Small intestine (tissue), 7 donors: ENCODE data around the gene GLE1. TPM values are rescaled to one million over a fixed set of nuclear protein-coding genes. Genes with fewer than 3 reads are reported as not detected.
A peak's percentile ranks its signal among the peaks of the same experiment; 100 is the strongest.

ENCODE experiments used
- DNase-seq, 2 donors: peaks; one replicate each; pipeline versions ENCODE4 v3.0.0 to v3.0.0-alpha.2; 2013
- FAIRE-seq: peaks from 2 replicates; lab custom pipeline; 2012; peaks lifted over from hg19 to GRCh38; lab: Jason Lieb, UNC
- H3K27ac ChIP-seq, 3 donors: one replicate each; pipeline ENCODE4 v1.5.1; 2013; ENCODE audit warnings: low read length in 2 of 3, mild to moderate bottlenecking in 2 of 3, control low read depth in 1 of 3, inconsistent platforms in 1 of 3, low read depth in 1 of 3, moderate library complexity in 1 of 3
- H3K27me3 ChIP-seq, 3 donors: one replicate each; pipeline ENCODE4 v1.6.1; 2013; ENCODE audit warnings: low read length in 3 of 3, inconsistent platforms in 1 of 3; ENCODE audit not compliant: control insufficient read depth in 3 of 3, insufficient read depth in 3 of 3
- H3K36me3 ChIP-seq, 3 donors: one replicate each; pipeline ENCODE4 v1.6.1; 2013; ENCODE audit warnings: low read length in 3 of 3, inconsistent platforms in 1 of 3, low read depth in 1 of 3, mild to moderate bottlenecking in 1 of 3, moderate library complexity in 1 of 3; ENCODE audit not compliant: control insufficient read depth in 3 of 3, insufficient read depth in 2 of 3
- H3K4me1 ChIP-seq, 3 donors: one replicate each; pipeline ENCODE4 v1.6.1; 2013; ENCODE audit warnings: low read length in 2 of 3, inconsistent platforms in 1 of 3, low read depth in 1 of 3, mild to moderate bottlenecking in 1 of 3, moderate library complexity in 1 of 3; ENCODE audit not compliant: control insufficient read depth in 3 of 3, insufficient read depth in 2 of 3
- H3K4me3 ChIP-seq, 3 donors: one replicate each; pipeline ENCODE4 v1.5.1; 2013; ENCODE audit warnings: low read length in 3 of 3, control low read depth in 1 of 3, inconsistent platforms in 1 of 3, low read depth in 1 of 3, mild to moderate bottlenecking in 1 of 3, moderate library complexity in 1 of 3
- H3K9me3 ChIP-seq, 2 donors: one replicate each; pipeline ENCODE4 v1.6.1; 2013; ENCODE audit warnings: low read depth in 1 of 2, low read length in 1 of 2; ENCODE audit not compliant: control insufficient read depth in 2 of 2, insufficient read depth in 1 of 2
- WGBS, 3 donors: extraction: QIAGEN DNeasy Blood & Tissue Kit; methylation state at CpG; one replicate each; pipeline ENCODE4 v1.1.7; 2013; 5-methylcytosine and 5-hydroxymethylcytosine counted together
- polyA plus RNA-seq, 4 donors: library from polyadenylated mRNA; stranded (reverse) in 3 of 4; unstranded in 1 of 4; fragments of 200-250 nt in 3 of 4; fragments of 120-200 nt in 1 of 4; gene quantifications; one replicate each; pipeline versions ENCODE4 v1.2.1 to v1.2.3, GENCODE V29; 2013
- donor health status: healthy with polysubstance abuse.
- donor health status: control.
- donor health status: control.
- donor health status: Bipolar disorder and iron deficiency.
- donor health status: healthy.

GLE1 gene
- polyA plus RNA-seq, 4 donors, result 17.8 to 31.3 (median 21.1) TPM

- DNase-seq (no peak), FAIRE-seq (no peak)
- no peak overlapping the region for H3K4me3 ChIP-seq
- peaks cover 2 to 66% (median 6%) of the 10 kb centered on the region in 3 donors for H3K36me3 ChIP-seq
- H3K27ac ChIP-seq, result no peak overlapping the region
- H3K4me1 ChIP-seq, result no peaks in the 10 kb centered on the region
- no peaks in the 10 kb centered on the region for H3K9me3 ChIP-seq
- H3K27me3 ChIP-seq, result no peaks in the 10 kb centered on the region
Measured at GRCh38 chr9:128486201-128486600, 18.3 kb upstream of the GLE1 start.

GRCh38 chr9:128493424-128493823 lies 11.1 kb upstream of the GLE1 start:
- no peak for DNase-seq
- no peak for FAIRE-seq
- H3K27me3 ChIP-seq, result no peaks in the 10 kb centered on the region
- H3K9me3 ChIP-seq, result no peaks in the 10 kb centered on the region
- no peak overlapping the region for H3K4me3 ChIP-seq
- H3K36me3 ChIP-seq, result peaks cover 0 to 52% (median 3%) of the 10 kb centered on the region in 3 donors
- no peak overlapping the region for H3K27ac ChIP-seq
- peaks cover 0 to 24% (median 0%) of the 10 kb centered on the region in 3 donors for H3K4me1 ChIP-seq
- WGBS, 3 donors, result 90 to 95% (median 93%) methylated on average over 2 of the region's 2 CpGs

DNA sequence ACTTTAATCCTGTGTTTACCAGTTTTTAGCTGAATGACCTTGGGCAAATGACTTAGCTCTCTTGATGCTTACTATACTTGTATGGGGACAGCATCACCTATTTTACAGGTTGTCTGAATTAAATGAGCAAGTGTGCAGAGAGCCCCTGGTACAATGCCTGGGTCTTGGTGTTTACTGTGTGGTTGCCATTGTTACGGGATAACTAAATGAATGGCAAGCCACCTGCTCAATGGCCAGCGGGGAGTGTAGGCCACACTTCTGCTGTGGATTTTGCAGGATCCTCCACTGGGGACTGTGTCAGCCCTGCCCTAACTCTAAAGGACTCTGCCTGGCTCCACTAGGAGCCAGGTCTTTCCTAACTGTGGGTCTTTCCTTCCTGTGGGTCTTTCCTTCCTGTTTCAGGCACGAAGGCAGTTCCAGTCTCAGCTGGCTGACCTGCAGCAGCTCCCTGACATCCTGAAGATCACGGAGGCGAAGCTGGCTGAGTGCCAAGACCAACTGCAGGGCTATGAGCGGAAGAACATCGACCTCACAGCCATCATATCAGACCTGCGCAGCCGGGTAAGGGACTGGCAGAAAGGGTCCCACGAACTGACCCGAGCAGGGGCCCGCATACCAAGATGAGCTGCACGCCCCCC lies 10.3 kb upstream of the GLE1 start:
- H3K27ac ChIP-seq, result peak overlapping the region in 1 of 3 donors; percentile 9
- DNase-seq (peak; percentile 64 to 76), FAIRE-seq (no peak)
- H3K9me3 ChIP-seq, result no peaks in the 10 kb centered on the region
- no peaks in the 10 kb centered on the region for H3K27me3 ChIP-seq
- H3K4me1 ChIP-seq, result peaks cover 0 to 24% (median 0%) of the 10 kb centered on the region in 3 donors
- 36 to 46% (median 37%) methylated on average over 13 of the region's 13 CpGs for WGBS, 3 donors
- H3K4me3 ChIP-seq, result no peak overlapping the region
- peaks cover 0 to 58% (median 3%) of the 10 kb centered on the region in 3 donors for H3K36me3 ChIP-seq

- Histone ChIP-seq H3K27ac (peak overlapping the region in 1 of 3 donors; percentile 9), H3K4me3 (no peak overlapping the region), H3K9me3 (no peaks in the 10 kb centered on the region), H3K27me3 (no peaks in the 10 kb centered on the region), H3K4me1 (peaks cover 0 to 24% (median 0%) of the 10 kb centered on the region in 3 donors), H3K36me3 (peaks cover 1 to 61% (median 3%) of the 10 kb centered on the region in 3 donors)
- no peak for FAIRE-seq
- whole genome bisulfite sequencing, 3 donors, result 55 to 73% (median 58%) methylated on average over 5 of the region's 5 CpGs
- peak in 1 of 2 donors; percentile 30 for DNase-seq
Measured at GRCh38 chr9:128494746-128495129, 9.8 kb upstream of the GLE1 start.

GRCh38 chr9:128495296-128495695 lies 9.2 kb upstream of the GLE1 start:
- Histone ChIP-seq H3K27ac (peak overlapping the region in 1 of 3 donors; percentile 60), H3K9me3 (no peaks in the 10 kb centered on the region), H3K4me3 (no peak overlapping the region), H3K27me3 (no peaks in the 10 kb centered on the region), H3K4me1 (peaks cover 0 to 24% (median 0%) of the 10 kb centered on the region in 3 donors), H3K36me3 (peaks cover 3 to 62% (median 5%) of the 10 kb centered on the region in 3 donors)
- 5 to 39% (median 29%) methylated on average over 1 of the region's 1 CpG for WGBS, 3 donors
- DNase-seq (peak; percentile 26 to 80), FAIRE-seq (no peak)

GRCh38 chr9:128495804-128496417 lies 8.6 kb upstream of the GLE1 start:
- H3K27ac ChIP-seq, result peak overlapping the region in 1 of 3 donors; percentile 60
- 59 to 70% (median 65%) methylated on average over 6 of the region's 6 CpGs for WGBS, 3 donors

GRCh38 chr9:128497824-128498610 lies 6.5 kb upstream of the GLE1 start:
- Histone ChIP-seq H3K9me3 (no peaks in the 10 kb centered on the region), H3K27ac (no peak overlapping the region), H3K27me3 (no peaks in the 10 kb centered on the region), H3K4me3 (no peak overlapping the region), H3K36me3 (peaks cover 0 to 57% (median 7%) of the 10 kb centered on the region in 3 donors), H3K4me1 (peaks cover 0 to 24% (median 0%) of the 10 kb centered on the region in 3 donors)
- FAIRE-seq, result no peak
- WGBS, 3 donors, result 93 to 96% (median 95%) methylated on average over 11 of the region's 11 CpGs
- DNase-seq, result no peak

More at GRCh38 chr9:128495804-128496417, 8.6 kb upstream of the GLE1 start:
- Histone ChIP-seq H3K4me1 (peaks cover 0 to 24% (median 0%) of the 10 kb centered on the region in 3 donors), H3K36me3 (peaks cover 3 to 61% (median 5%) of the 10 kb centered on the region in 3 donors), H3K4me3 (no peak overlapping the region), H3K9me3 (no peaks in the 10 kb centered on the region), H3K27me3 (no peaks in the 10 kb centered on the region)
- peak; percentile 14 to 41 for DNase-seq
- FAIRE-seq, result no peak

DNA sequence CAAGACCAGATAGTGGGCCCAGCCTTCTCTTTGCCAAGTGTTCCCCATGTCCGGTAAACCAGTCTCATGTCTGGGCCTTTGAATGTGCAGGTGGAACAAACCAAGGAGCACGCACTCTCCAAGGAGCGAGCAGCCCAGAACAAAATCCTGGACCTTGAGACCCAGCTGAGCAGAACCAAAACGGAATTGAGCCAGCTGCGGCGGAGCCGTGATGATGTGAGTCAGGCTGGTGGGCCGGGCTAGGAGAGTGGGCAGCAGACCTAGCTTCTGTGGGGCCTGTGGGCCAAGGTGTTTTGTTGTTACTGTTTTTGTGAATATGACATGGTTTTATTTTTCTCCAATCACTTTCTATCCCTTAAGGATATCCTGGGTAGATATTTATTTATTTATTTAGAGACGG lies 5.6 kb upstream of the GLE1 start:
- Histone ChIP-seq H3K36me3 (peaks cover 0 to 56% (median 7%) of the 10 kb centered on the region in 3 donors), H3K4me1 (peaks cover 0 to 27% (median under 1%) of the 10 kb centered on the region in 3 donors), H3K9me3 (no peaks in the 10 kb centered on the region), H3K4me3 (no peak overlapping the region), H3K27me3 (no peaks in the 10 kb centered on the region), H3K27ac (no peak overlapping the region)
- 96 to 97% (median 96%) methylated on average over 9 of the region's 9 CpGs for WGBS, 3 donors
- DNase-seq (no peak), FAIRE-seq (no peak)
